GM19035 (cell line): Measurements from ENCODE around the gene DDX25.
"Not testable (repeated sequence)": the region's sequence is repeated elsewhere in the genome, so short reads cannot be mapped to it uniquely, and the experiment has no call there.

ENCODE experiments used
- ATAC-seq: cut with Tn5 transposase; IDR thresholded peaks from one replicate; pipeline ENCODE4 v1.9.1; 2021; ENCODE audit not compliant: unreplicated experiment

The DDX25 gene

DNA sequence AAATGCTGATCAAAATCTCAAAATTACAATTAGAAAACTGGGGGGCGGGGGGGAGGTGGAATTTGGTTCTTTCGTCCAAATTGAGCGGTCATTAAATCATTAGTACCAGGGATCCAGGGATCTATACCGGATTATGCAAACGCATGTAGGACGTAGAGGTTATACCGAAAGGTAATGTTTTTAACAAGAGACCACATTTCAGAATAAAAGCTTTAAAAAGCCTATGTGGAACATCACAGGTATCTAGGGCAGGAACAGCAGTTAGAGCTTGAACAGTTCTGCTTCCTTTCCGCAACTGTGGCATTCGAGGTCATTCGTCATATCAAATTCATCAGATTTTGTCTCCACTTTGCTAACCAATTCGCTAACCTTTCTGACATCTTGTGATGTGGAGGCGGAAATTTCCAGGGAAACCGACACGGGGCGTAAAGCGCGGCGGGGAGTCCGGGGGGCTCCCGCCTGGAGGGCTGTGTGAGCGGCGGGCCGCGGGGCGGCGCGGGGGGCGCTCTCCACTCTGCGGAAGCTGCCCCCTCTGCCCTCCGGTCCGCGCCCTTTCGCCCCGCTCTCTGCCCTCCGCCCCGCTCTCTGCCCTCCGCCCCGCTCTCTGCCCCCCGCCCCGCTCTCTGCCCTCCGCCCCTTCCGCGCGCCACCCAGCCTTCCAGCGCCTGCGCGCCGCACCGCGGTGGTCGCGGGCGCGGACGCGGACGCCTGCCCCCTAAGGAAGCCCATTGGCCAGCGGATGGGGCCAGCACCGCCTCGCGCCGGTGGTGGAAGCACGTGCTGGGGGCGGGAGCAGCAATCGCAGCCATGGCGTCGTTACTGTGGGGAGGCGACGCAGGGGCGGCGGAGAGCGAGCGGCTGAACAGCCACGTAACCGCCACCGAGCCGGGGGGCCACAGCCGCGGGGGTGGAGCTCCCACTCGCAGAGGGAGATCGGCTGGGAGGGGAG is at the start of gene DDX25:
DDX25 (plus strand) TSS at position 798 of the 949 bp plus-strand sequence; CDS start at position 808, 10 bp downstream.
- no peak for ATAC-seq

DNA sequence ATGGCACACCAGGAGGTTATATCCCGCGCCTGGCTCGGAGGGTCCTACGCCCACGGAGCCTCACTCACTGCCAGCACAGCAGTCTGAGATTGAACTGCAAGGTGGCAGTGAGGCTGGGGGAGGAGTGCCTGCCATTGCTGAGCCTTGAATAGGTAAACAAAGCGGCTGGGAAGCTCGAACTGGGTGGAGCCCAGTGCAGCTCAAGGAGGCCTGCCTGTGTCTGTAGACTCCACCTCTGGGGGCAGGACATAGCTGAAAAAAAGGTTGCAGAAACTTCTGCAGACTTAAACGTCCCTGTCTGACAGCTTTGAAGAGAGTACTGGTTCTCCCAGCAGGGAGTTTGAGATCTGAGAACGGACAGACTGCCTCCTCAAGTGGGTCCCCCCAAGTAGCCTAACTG is 46.6 kb upstream of the DDX25 start:
- ATAC-seq = not testable (repeated sequence)

DNA sequence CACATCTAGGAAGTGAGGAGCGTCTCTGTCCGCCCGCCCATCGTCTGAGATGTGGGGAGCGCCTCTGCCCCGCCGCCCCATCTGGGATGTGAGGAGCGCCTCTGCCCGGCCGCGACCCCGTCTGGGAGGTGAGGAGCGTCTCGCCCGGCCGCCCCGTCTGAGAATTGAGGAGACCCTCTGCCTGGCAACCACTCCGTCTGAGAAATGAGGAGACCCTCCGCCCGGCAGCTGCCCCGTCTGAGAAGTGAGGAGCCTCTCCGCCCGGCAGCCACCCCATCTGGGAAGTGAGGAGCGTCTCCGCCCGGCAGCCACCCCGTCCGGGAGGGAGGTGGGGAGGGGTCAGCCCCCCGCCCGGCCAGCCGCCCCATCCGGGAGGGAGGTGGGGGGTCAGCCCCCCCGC is 41.5 kb upstream of the DDX25 start:
- ATAC-seq = not testable (repeated sequence)

DNA sequence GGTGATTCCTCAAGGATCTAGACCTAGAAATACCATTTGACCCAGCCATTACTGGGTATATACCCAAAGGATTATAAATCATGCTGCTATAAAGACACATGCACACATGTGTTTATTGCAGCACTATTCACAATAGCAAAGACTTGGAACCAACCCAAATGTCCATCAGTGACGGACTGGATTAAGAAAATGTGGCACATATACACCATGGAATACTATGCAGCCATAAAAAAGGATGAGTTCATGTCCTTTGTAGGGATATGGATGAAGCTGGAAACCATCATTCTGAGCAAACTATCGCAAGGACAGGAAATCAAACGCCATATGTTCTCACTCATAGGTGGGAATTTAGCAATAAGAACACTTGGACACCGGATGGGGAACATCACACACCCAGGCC is 39.0 kb upstream of the DDX25 start:
- ATAC-seq = not testable (repeated sequence)

DNA sequence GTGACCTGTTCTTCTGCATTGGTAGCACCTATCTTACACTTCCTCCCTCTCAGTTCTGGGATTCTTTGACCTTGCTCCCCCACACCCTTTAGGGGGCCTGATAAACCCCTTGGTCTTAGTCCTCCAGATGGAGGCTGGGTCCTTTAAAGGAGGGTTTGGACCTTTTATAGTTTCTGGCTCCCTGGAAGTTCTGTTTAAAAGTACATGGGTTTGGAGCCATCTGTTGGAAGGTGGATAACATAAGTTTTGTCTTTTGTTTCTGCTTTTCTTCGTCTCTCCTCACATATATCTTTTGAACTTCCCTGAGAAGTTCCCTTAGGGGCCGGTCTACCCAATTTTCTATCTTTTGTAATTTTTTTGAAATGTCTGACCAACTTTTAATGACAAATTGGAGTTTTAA is 34.8 kb upstream of the DDX25 start:
- ATAC-seq = no peak

DNA sequence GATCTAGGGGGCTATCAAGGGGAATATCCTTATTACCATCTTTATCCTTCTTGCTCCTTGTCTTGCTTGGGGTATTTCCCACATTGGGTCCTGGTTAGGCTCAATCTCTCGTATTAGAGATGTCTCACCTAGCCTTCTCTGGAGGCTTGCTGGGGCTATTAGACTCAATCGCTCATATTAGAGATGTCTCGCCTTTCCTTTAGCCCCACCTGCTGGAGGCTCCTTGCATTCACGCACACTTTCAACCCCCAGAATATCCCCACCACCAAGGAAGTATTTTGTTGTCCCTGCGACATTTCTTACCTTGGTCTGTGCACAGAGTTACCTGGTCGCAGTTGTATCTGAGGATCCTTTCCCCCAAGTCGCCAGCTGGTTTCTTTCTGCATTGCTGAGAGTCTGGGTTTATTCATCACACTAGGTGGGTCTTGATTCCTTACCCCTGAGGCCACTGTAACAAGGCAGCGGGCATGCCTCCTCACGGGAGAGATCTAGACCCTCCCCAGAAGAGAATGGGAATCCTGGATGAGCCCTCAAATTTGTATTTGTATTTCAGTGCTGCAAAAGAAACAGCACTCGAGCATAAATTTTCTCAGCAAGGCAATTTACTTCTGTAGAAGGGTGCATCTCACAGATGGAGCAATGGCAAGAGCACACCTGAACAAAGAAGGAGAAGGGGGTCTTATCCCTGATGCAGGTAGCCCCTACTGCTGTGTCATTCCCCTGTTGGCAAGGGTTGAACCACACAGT is 32.7 kb upstream of the DDX25 start:
- no peak for ATAC-seq

DNA sequence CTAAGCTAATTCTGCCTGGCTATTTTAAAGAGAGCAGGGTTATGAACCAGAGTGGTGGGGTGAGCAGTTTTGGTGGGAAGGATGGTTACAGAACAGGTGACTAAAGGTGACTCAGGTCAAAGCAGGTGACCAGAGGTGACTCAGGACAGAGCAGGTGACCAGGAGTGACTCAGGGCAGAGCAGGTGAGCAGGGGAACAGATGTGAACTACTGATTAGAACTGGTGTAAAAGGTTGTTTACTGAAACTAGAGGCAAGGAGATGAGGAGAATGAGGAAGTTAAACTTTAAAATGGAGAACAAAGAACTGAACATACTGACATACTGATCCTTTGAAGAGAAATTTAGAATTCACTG is 32.2 kb upstream of the DDX25 start:
- no peak for ATAC-seq

DNA sequence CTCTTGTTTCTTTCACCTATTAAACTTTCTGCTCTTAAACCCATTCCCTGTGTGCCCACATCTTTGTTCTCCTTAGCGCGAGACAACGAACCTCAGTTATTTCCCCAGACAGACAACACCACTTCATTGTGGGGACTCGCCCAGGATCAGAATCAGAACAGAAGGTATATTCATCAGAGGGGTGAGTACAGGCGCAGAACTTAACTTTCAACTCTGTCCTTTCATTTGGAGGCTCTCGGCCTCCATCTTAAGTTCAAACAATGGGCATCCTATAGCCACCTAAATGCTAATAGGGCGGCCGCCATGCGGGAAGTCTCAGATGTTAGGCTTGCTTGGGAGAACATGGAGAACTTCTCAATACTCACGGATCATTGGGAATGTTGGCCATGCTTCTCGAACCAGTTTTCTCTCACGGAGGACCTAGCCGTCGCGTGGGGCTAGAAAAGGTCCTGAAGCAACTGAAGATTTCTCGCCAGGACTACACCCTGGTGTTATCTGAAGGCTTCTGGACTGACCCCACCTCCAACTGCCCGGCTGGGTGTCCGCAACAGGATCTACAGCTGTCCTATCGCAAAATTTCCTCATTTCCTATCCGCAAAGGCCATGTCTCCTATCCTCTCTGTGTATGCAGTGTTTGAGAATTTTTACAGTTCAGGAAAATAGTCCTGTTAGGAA is 30.3 kb upstream of the DDX25 start:
- ATAC-seq = no peak

DNA sequence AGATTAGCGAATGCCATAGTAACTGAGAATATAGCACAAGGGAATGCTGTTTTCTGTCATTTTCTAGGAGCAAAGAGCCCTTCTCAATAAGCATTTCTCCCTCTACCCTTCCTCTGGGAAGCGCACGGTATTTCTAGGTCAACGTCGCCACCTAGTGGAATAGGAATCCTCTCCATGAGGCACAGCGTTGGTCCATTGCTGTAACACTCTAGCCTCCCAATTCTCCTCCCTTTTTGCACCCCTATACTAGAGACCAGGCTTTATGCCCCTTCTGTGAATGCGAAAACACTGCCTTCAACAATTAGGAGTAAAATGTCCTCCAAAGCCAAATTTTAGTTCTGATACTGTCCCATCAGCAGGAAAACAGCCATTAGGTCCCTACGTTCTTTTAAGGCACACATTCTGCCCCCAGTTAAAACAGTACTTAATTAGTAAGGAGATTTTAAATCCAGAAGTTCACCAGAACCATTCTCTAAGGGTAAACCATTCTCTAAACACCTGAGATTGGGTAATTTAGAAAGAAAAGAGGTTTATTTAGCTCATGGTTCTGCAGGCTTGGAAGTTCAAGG is 29.7 kb upstream of the DDX25 start:
- peak; percentile 83 for ATAC-seq

DNA sequence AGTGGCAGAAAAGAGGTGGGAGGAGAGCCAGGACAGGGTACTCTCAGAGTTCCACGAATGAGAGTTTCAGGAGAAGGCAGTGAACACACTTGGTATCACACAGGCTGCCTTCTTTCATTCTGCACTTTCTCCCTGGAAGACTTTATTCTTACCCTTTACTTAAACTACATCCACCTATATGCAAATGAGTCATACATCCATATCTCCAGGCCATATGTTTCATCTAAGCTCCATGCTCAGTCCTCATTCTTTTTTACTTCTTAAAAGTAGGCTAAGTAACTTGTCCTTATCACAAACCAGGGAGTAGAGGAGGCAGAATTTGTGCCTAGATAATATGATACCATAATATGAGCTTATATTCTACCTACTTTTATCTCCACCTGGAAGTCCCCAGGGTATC is 23.0 kb upstream of the DDX25 start:
- ATAC-seq = no peak

DNA sequence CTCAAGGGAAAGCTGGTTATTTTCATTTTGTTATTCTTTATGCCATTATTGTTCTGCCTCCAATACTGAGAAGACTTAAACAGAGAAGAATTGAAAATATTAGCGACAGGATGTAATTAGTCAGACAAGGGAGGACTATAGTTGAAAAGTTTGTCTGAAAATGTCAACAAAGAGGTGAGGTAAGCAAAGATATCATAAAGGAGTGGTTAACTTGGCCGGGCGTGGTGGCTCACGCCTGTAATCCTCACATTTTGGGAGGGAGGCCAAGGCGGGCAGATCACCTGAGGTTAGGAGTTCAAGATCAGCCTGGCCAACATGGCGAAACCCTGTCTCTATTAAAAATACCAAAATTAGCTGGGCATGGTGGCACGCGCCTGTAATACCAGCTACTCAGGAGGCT is 20.9 kb upstream of the DDX25 start:
- ATAC-seq = no peak

DNA sequence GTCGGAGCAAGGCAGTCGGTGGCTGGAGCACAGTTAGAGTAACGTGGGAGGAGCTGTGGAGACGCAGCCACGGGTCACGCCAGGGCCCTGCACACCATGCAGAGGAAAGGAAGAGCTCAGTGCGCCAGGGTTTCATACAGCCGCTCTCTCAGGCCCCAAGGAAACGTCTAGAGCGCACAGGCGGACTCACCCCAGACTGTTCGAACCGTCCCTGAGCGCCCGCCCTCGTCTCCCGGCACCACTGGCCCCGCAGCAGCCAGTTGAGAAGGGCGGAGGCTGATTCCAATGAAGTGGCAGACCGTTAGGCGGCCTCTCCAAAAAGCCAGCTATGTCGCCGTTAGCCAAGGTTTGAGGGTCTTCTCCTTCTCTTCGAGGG is 17.3 kb upstream of the DDX25 start:
- ATAC-seq = peak; percentile 39

DNA sequence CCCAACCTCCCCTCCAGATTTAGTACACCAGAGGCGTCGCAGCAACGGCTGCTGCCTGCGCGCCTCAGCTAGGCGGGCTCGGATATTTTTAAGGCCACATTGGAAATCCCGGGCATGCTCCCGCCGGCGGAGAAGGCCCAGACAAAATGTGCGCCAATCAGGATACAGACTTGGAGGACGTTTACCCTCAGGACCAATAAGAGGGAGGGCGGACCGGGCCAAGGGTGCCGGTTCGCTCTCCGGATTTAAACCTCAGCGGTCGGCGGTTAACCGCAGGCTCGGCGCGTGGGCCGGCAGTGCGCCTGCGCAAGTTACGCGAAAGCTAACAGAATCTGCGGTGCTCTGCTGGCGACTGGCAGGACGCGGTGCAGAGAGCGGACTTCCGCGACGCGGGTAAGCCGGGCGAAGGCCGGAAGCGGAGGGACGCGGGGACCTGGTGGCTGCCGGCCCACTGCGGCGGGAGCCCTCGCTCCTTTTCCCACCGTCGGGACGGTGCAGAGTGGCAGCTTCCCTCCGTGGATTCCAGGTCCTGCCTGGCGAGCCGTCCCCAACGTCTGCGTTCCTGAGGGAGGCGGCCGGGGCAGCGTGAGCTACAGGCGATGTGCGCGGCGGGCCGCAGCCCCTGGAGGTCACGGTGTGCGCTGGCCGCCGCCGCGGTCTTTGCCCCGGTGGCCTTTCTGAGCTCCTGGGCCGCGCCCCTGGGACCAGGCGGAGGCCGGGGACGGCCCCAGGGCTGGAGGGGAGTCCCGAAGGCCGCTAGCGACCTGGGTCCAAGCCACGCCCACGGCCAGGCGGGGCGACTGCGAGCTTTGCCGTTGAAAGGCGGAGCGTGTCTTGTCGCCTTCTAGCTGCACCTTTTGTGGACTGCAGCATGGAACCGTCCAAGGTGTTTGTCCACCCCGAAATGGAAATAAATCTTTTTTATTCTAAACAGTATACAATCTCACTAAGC is 16.7 kb upstream of the DDX25 start, which contains the start of gene HYLS1:
HYLS1 (plus strand) TSS at position 296 of the 952 bp plus-strand sequence. CDS start 11,701 bp downstream, outside the sequence.
- peak; percentile 88 for ATAC-seq

DNA sequence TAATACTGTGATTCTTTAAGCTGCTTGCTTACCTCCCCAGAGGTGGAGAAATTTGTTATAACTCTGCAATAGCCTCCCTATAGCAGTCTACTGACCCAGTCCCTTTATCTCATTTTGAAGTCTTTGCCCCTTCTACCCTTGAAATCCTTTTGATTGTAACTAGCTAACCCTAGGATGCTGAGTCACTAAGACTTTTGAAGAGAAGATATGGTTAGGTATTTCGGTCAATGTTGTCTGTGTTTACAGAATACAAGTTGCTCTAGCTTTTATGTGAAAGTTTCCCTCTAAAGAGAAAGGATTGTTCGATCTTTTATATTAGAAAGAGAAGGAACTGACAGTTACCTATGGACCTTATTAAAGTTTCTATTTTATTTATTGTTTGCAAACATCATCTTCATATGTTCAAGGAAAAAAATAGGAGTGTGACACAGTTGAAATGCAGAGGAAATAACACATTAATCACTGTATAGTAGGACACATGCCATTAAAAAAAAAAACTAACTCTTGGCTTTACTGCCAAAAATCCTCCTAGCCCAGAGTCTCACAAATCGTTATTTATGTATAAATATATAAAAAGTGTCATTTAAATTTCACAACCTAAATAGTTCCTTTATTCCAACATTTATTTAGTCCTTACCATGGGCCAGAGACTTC is 13.7 kb upstream of the DDX25 start:
- no peak for ATAC-seq

DNA sequence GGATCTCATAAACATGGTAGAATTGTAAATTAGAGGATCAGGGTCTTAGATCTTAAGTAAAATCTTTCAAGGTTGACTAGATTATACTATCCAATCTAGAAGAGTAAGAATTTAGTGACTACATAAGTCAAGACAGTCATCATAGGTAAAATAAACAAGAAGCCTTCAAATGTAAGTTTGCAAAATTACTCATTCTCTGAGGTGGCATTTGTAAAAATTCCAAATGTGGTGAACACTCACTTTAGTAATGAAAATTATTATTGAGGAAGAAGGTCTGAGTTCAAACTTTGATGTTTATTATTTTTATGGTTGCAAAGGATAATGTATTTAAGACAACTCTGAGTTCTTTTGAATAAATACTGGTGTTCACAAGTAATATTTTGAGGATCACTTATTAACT is 12.2 kb upstream of the DDX25 start:
- ATAC-seq = no peak

DNA sequence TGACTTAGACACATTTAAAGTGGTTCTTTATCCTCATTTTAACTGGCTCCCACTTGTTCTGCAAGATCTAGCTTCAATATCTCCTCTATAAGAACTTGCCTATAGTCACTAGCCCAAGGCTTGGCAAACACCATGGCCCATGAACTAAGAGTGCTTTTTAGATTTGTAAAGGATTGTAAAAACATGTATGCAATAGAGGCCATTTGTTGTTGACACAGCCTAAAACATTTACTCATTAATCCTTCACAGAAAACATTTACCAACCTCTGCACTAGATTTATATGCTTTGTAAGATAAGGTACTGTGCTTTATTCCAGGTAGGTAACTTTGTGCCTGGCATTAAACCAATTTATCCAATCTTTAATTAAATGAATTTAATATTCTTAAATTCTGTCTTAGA is 11.3 kb upstream of the DDX25 start:
- ATAC-seq = no peak

DNA sequence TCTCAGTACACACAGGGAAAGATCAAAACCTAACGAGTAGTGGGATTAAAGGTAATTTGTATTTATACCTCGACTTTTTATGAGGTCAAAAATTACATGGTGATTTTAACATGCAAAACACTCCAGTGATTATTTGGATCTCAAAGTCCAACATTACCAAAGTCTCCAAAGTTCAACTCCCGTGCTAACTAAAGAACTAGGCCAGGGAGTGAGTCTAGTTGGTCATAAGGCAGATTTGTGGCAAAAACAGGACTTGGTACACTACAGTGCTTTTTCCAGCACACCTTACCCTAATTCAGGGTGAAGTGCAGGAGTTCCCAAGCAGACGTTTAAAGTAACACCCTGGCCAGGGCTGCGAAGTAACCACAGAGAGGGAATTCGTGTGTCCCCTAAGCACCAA is 2.4 kb upstream of the DDX25 start:
- no peak for ATAC-seq

DNA sequence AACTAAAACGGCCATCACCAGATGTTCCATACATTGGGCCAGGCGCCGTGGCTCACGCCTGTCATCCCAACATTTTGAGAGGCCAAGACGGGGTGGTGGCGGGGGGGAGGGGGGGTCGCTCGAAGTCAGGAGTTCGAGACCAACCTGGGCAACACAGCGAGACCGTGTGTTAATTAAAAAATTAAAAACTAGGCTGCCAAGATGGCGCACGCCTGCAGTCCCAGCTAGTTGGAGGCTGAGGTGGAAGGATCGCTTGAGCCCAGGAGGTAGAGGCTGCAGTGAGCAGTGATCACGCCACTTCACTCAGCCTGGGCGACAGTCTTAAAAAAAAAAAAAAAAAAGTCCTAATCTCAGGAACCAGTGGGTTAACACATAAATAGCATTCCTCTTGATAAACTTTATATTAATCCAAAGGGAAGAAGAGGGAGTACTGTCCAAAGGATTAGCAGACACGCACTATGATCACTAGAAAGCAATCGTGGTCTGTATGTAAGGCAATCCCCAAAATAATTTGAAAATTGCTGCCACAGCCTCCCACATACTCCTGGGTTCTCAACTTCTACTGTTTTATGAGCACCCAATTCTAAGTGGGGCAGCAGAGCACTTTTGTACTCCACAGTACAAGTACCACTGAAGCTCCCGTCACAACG is 1.9 kb upstream of the DDX25 start:
- peak; percentile 3 for ATAC-seq
